ENCODE measurements around the gene PLAU.

- TF ChIP-seq, protein P1, sequence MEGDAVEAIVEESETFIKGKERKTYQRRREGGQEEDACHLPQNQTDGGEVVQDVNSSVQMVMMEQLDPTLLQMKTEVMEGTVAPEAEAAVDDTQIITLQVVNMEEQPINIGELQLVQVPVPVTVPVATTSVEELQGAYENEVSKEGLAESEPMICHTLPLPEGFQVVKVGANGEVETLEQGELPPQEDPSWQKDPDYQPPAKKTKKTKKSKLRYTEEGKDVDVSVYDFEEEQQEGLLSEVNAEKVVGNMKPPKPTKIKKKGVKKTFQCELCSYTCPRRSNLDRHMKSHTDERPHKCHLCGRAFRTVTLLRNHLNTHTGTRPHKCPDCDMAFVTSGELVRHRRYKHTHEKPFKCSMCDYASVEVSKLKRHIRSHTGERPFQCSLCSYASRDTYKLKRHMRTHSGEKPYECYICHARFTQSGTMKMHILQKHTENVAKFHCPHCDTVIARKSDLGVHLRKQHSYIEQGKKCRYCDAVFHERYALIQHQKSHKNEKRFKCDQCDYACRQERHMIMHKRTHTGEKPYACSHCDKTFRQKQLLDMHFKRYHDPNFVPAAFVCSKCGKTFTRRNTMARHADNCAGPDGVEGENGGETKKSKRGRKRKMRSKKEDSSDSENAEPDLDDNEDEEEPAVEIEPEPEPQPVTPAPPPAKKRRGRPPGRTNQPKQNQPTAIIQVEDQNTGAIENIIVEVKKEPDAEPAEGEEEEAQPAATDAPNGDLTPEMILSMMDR (IDR thresholded peaks at IDR 0.05; ENCODE audit: low read depth, low read length, poor library complexity, severe bottlenecking): peak; percentile 99
- TF ChIP-seq EZH2phosphoT487 (IDR thresholded peaks at IDR 0.05; ENCODE audit: borderline replicate concordance, low read length): no peak
Observed at GRCh38 chr10:73879296-73880173, 31.4 kb upstream of the PLAU start.

All from DOHH2 (cell line).